HEK293 (cell line): ENCODE data around the gene RNASET2.

Source experiments
- CTCF ChIA-PET: fragments of 350-600 bp; formaldehyde crosslinking; extraction: SDS; loops from one replicate; lab custom pipeline; 2021; ENCODE audit warnings: antibody characterized with exemption; lab: Yijun Ruan, JAX
- POLR2A ChIA-PET: fragments of 300-600 bp; formaldehyde crosslinking; extraction: SDS; loops from one replicate; lab custom pipeline; 2020; ENCODE audit warnings: antibody characterized with exemption, inconsistent platforms; lab: Yijun Ruan, JAX
- H3K27ac ChIP-seq: fragments of 200-500 bp; sonication (Bioruptor generic); 2 replicates; pipeline ENCODE4 v1.5.1; 2014; ENCODE audit warnings: low read depth, low read length, control low read depth, inconsistent platforms; ENCODE audit errors: extremely low read depth
- H3K36me3 ChIP-seq, 2 experiments: fragments of 200-500 bp in 1 of 2; sonication (Bioruptor generic) in 1 of 2; 1 replicate in 1 of 2; 2 replicates in 1 of 2; pipeline ENCODE4 v1.5.1; 2014 to 2017; ENCODE audit warnings: inconsistent platforms in 2 of 2, low read length in 2 of 2; ENCODE audit not compliant: control insufficient read depth in 2 of 2, insufficient read depth in 1 of 2
- H3K4me1 ChIP-seq: fragments of 200-500 bp; sonication (Bioruptor generic); 2 replicates; pipeline ENCODE4 v1.5.1; 2014; ENCODE audit warnings: mild to moderate bottlenecking, low read length, inconsistent platforms; ENCODE audit not compliant: control insufficient read depth, insufficient read depth
- H3K4me3 ChIP-seq: 2 replicates; pipeline ENCODE4 v1.5.1; 2011; ENCODE audit warnings: low read depth, mild to moderate bottlenecking, control low read depth, low read length, moderate library complexity
- H3K9me3 ChIP-seq: fragments of 200-500 bp; sonication (Bioruptor generic); 2 replicates; pipeline ENCODE4 v1.5.1; 2014; ENCODE audit warnings: low read depth, low read length, inconsistent platforms; ENCODE audit not compliant: control insufficient read depth, insufficient read depth
- ELK4 ChIP-seq: IDR thresholded peaks from 2 replicates; pipeline ENCODE4 v1.6.1; 2011; ENCODE audit warnings: mild to moderate bottlenecking, low read depth, low read length, borderline replicate concordance
- GLIS2 ChIP-seq: fragments of 450-650 bp; formaldehyde crosslinking; IDR thresholded peaks from 2 replicates; pipeline ENCODE4 v1.5.1; 2016; ENCODE audit warnings: missing biosample characterization, missing genetic modification characterization
- HIC1 ChIP-seq: fragments of 450-650 bp; formaldehyde crosslinking; IDR thresholded peaks from 2 replicates; pipeline ENCODE4 v1.5.1; 2016; ENCODE audit warnings: missing biosample characterization, missing genetic modification characterization
- HOXA7 ChIP-seq: sonication (generic); formaldehyde crosslinking; IDR thresholded peaks from 2 replicates; pipeline ENCODE4 v1.8.1; 2022; ENCODE audit warnings: missing genetic modification reagents, borderline replicate concordance
- INSM2 ChIP-seq: fragments of 450-650 bp; formaldehyde crosslinking; IDR thresholded peaks from 2 replicates; pipeline ENCODE4 v1.5.1; 2016; ENCODE audit warnings: missing biosample characterization, missing genetic modification characterization
- KLF1 ChIP-seq: fragments of 450-650 bp; formaldehyde crosslinking; IDR thresholded peaks from 2 replicates; pipeline ENCODE4 v1.5.1; 2016; ENCODE audit warnings: missing biosample characterization, missing genetic modification characterization
- KLF8 ChIP-seq: fragments of 450-650 bp; formaldehyde crosslinking; IDR thresholded peaks from 2 replicates; pipeline ENCODE4 v1.5.1; 2016; ENCODE audit warnings: missing biosample characterization, missing genetic modification characterization
- KLF9 ChIP-seq: fragments of 450-650 bp; formaldehyde crosslinking; IDR thresholded peaks from 2 replicates; pipeline ENCODE4 v1.5.1; 2016; ENCODE audit warnings: missing biosample characterization, missing genetic modification characterization, low read depth
- SP3 ChIP-seq: fragments of 450-650 bp; formaldehyde crosslinking; IDR thresholded peaks from 2 replicates; pipeline ENCODE4 v1.5.1; 2016; ENCODE audit warnings: missing biosample characterization, missing genetic modification characterization
- YY2 ChIP-seq: fragments of 450-650 bp; formaldehyde crosslinking; IDR thresholded peaks from 2 replicates; pipeline ENCODE4 v1.5.1; 2016; ENCODE audit warnings: missing biosample characterization, missing genetic modification characterization
- ZBTB11 ChIP-seq: fragments of 450-650 bp; formaldehyde crosslinking; conservative IDR thresholded peaks from 2 replicates; pipeline ENCODE4 v1.5.1; 2016; ENCODE audit warnings: low read depth, missing biosample characterization, missing genetic modification characterization
- ZBTB21 ChIP-seq: fragments of 450-650 bp; formaldehyde crosslinking; IDR thresholded peaks from 2 replicates; pipeline ENCODE4 v1.5.1; 2017; ENCODE audit warnings: missing biosample characterization, missing genetic modification characterization
- ZNF121 ChIP-seq: fragments of 450-650 bp; formaldehyde crosslinking; IDR thresholded peaks from 2 replicates; pipeline ENCODE4 v1.5.1; 2016; ENCODE audit warnings: missing biosample characterization, missing genetic modification characterization
- ZNF311 ChIP-seq: fragments of 450-650 bp; formaldehyde crosslinking; IDR thresholded peaks from 2 replicates; pipeline ENCODE4 v1.5.1; 2017; ENCODE audit warnings: missing biosample characterization, missing genetic modification characterization, borderline replicate concordance
- ZNF335 ChIP-seq: fragments of 450-650 bp; formaldehyde crosslinking; conservative IDR thresholded peaks from 2 replicates; pipeline ENCODE4 v1.5.1; 2016; ENCODE audit warnings: missing biosample characterization, missing genetic modification characterization
- ZNF362 ChIP-seq: fragments of 450-650 bp; formaldehyde crosslinking; IDR thresholded peaks from 2 replicates; pipeline ENCODE4 v1.5.1; 2016; ENCODE audit warnings: missing biosample characterization, missing genetic modification characterization
- ZNF558 ChIP-seq: fragments of 450-650 bp; formaldehyde crosslinking; IDR thresholded peaks from 2 replicates; pipeline ENCODE4 v1.5.1; 2016; ENCODE audit warnings: missing biosample characterization, missing genetic modification characterization
- ZNF658 ChIP-seq: fragments of 450-650 bp; formaldehyde crosslinking; IDR thresholded peaks from 2 replicates; pipeline ENCODE4; 2016; ENCODE audit warnings: missing biosample characterization, missing genetic modification characterization
- ZNF660 ChIP-seq: fragments of 450-650 bp; IDR thresholded peaks from 2 replicates; pipeline ENCODE4 v1.5.1; 2018; ENCODE audit warnings: missing biosample characterization, mild to moderate bottlenecking, missing genetic modification characterization
- ZSCAN5A ChIP-seq: fragments of 450-650 bp; formaldehyde crosslinking; IDR thresholded peaks from 2 replicates; pipeline ENCODE4 v1.5.1; 2016; ENCODE audit warnings: missing biosample characterization, missing genetic modification characterization

The RNASET2 gene

GRCh38 chr6:166999884-167000253 lies 43.5 kb upstream of the RNASET2 start:
- ChIA-PET CTCF (interaction anchor here (0.7 to 1.9 kb wide), 5 partner anchors 8 to 724 kb away, joined by 3 to 6 read pairs (median 4); no protein-coding TSS in a partner anchor), POLR2A (interaction anchor here (0.7 to 2.6 kb wide), 10 partner anchors 9 to 845 kb away, joined by 3 to 29 read pairs (median 4); partner anchors contain the start of gene RNASET2)
- TF ChIP-seq ZNF658 (tag by site-specific recombination) (no peak), ZBTB21 (tag by site-specific recombination) (no peak), ZNF335 (tag by site-specific recombination) (peak; percentile 65; the same call in 1 of the 2 replicates), ZNF558 (tag by site-specific recombination) (no peak), ZNF311 (tag by site-specific recombination) (no peak), ELK4 (no peak)
- H3K27ac ChIP-seq, result peak overlapping the region; percentile 82
- H3K9me3 ChIP-seq, result no peaks in the 10 kb centered on the region
- peaks cover 16 to 66% of the 10 kb centered on the region in 2 experiments; a peak in 2 of 3 replicates for H3K36me3 ChIP-seq
- H3K4me3 ChIP-seq, result peak overlapping the region; percentile 98
- H3K4me1 ChIP-seq, result peaks cover 5% of the 10 kb centered on the region

GRCh38 chr6:166999145-166999883 lies 43.0 kb upstream of the RNASET2 start, which contains the start of gene CEP43:
CEP43 (plus strand) TSS chr6:166999397; CDS start chr6:166999413, 16 bp downstream.
- Histone ChIP-seq H3K4me1 (peaks cover 5% of the 10 kb centered on the region), H3K27ac (peak within 1 kb of the TSS; percentile 82), H3K36me3 (peaks cover 10 to 66% of the 10 kb centered on the region in 2 experiments; a peak in 2 of 3 replicates), H3K4me3 (peak within 1 kb of the TSS; percentile 98), H3K9me3 (no peaks in the 10 kb centered on the region)
- ChIA-PET POLR2A (interaction anchor here (0.6 to 2.6 kb wide), 16 partner anchors 9 to 845 kb away, joined by 3 to 29 read pairs (median 4); partner anchors contain the start of genes RNASET2 and RPS6KA2), CTCF (interaction anchor here (0.7 to 1.9 kb wide), 5 partner anchors 8 to 723 kb away, joined by 3 to 6 read pairs (median 4); no protein-coding TSS in a partner anchor)
- TF ChIP-seq SP3 (tag by site-specific recombination), result peak; percentile 64; the same call in 1 of the 2 replicates
- TF ChIP-seq GLIS2, result peak; percentile 92
- no peak for TF ChIP-seq KLF1 (tag by site-specific recombination)
- TF ChIP-seq KLF8 (tag by site-specific recombination), result no peak
- TF ChIP-seq ZNF660 (tag by site-specific recombination), result peak; percentile 80; the same call in 1 of the 2 replicates
- TF ChIP-seq ZNF121 (tag by site-specific recombination), result peak; percentile 15; the same call in 1 of the 2 replicates
- TF ChIP-seq KLF9 (tag by site-specific recombination), result peak; percentile 44; the same call in 1 of the 2 replicates
- 0 out of 2 replicates have a peak, but pooled peaks have one; percentile 78 for TF ChIP-seq ZSCAN5A (tag by site-specific recombination)
- no peak for TF ChIP-seq HIC1 (tag by site-specific recombination)
- TF ChIP-seq INSM2 (tag by site-specific recombination), result 0 out of 2 replicates have a peak, but pooled peaks have one; percentile 41
- TF ChIP-seq HOXA7 (CRISPR knock-in tag), result no peak
- no peak for TF ChIP-seq ZNF362 (tag by site-specific recombination)
- TF ChIP-seq ZBTB11 (tag by site-specific recombination), result no peak
- TF ChIP-seq YY2 (tag by site-specific recombination), result peak; percentile 82
